Naive B cell (primary cell): ENCODE data around the gene HMCN1. TPM values are rescaled to one million over a fixed set of nuclear protein-coding genes. Genes with fewer than 3 reads are reported as not detected.
"Not testable (repeated sequence)": the region's sequence is repeated elsewhere in the genome, so short reads cannot be mapped to it uniquely, and the experiment has no call there.

Source experiments
- ATAC-seq, 2 donors: fragments of 150-1000 bp; cut with Tn5 transposase; 2 replicates each; pipeline ENCODE4 v1.10.0; 2021; ENCODE audit warnings: low read depth in 2 of 2, mild to moderate bottlenecking in 2 of 2, moderate library complexity in 2 of 2
- DNase-seq: peaks from one replicate; pipeline ENCODE4 v3.0.0; 2022
- H3K27ac Mint-ChIP-seq, 6 donors: one replicate each; pipeline ENCODE4 v1.8.0; 2020 to 2022; ENCODE audit warnings: mild to moderate bottlenecking in 6 of 6, mixed read lengths in 6 of 6, moderate library complexity in 5 of 6, inconsistent platforms in 2 of 6
- H3K27me3 Mint-ChIP-seq, 3 donors: one replicate each; pipeline ENCODE4 v1.8.0; 2021 to 2022; ENCODE audit warnings: mixed read lengths in 3 of 3, mild to moderate bottlenecking in 1 of 3
- H3K36me3 Mint-ChIP-seq, 2 donors: one replicate each; pipeline ENCODE4 v1.8.0; 2020 to 2022; ENCODE audit warnings: mixed read lengths in 2 of 2, inconsistent platforms in 1 of 2, mild to moderate bottlenecking in 1 of 2
- H3K4me1 Mint-ChIP-seq, 3 donors: one replicate each; pipeline ENCODE4 v1.8.0; 2020 to 2022; ENCODE audit warnings: mixed read lengths in 3 of 3, inconsistent platforms in 1 of 3, mild to moderate bottlenecking in 1 of 3, moderate library complexity in 1 of 3
- H3K4me3 Mint-ChIP-seq, 8 donors: one replicate each; pipeline ENCODE4 v1.8.0; 2020 to 2022; ENCODE audit warnings: mild to moderate bottlenecking in 8 of 8, mixed read lengths in 8 of 8, moderate library complexity in 8 of 8, inconsistent platforms in 2 of 8
- H3K9me3 Mint-ChIP-seq, 7 donors: one replicate each; pipeline ENCODE4 v1.8.0; 2020 to 2022; ENCODE audit warnings: mixed read lengths in 7 of 7, mild to moderate bottlenecking in 5 of 7, inconsistent platforms in 2 of 7, moderate library complexity in 1 of 7
- polyA plus RNA-seq, 6 donors: library from polyadenylated mRNA; unstranded; fragments of 300-500 nt; fragmentation: Illumina TruSeq; gene quantifications; one replicate each; pipeline ENCODE4 v1.2.3, GENCODE V29; 2021; ENCODE audit warnings: low read depth in 6 of 6

HMCN1 gene
- polyA plus RNA-seq, 6 donors from 2014 or later = 0.01 TPM; not detected in 5

DNA sequence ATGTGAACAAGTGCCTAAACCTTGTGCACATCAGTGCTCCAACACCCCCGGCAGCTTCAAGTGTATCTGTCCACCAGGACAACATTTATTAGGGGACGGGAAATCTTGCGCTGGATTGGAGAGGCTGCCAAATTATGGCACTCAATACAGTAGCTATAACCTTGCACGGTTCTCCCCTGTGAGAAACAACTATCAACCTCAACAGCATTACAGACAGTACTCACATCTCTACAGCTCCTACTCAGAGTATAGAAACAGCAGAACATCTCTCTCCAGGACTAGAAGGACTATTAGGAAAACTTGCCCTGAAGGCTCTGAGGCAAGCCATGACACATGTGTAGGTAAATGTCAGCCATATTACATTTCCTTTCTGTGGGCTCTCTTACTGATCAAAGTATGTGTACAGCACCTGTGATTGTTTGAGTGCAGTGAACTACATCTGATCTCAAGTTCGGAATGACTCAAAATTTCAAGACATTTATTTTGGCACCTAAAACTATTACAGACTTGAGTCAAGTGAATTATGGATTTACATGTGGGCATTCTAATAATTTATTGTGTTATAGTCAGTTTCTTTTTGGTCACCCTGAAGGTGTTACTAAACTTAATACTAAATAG, 444.3 kb downstream of the HMCN1 start:
- H3K27ac Mint-ChIP-seq = no peak overlapping the region
- ATAC-seq = no peak

DNA sequence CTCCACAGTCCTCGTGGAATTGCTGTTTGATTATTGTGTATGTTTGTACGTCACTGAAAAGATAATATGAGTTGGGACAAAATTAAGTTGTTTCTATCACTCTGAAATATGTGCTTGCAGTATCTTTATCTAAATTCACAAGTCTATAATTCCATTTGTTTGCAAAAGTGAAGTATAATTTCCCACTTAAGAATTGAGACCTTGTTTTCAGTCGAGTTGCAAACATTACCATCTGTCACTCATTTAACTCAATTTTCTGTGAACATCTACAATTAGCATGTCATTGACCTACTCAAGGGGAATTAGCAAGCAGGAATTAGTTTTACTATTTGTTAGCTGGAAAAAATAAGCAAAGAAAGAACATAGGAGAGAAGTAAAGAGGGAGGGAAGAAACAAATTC, 445.0 kb downstream of the HMCN1 start:
- Mint-ChIP-seq H3K4me3 (no peak overlapping the region), H3K9me3 (peaks cover 0 to 3% (median 0%) of the 10 kb centered on the region in 7 donors), H3K27me3 (peaks cover 0 to 5% (median 0%) of the 10 kb centered on the region in 3 donors), H3K36me3 (no peaks in the 10 kb centered on the region), H3K4me1 (peaks cover 0 to 2% (median 0%) of the 10 kb centered on the region in 3 donors), H3K27ac (no peak overlapping the region)
- ATAC-seq = no peak
- no peak for DNase-seq

More for the DNA sequence above, 444.3 kb downstream of the HMCN1 start:
- H3K4me3 Mint-ChIP-seq = no peak overlapping the region
- peaks cover 0 to 5% (median 0%) of the 10 kb centered on the region in 3 donors for H3K27me3 Mint-ChIP-seq
- DNase-seq = no peak
- no peaks in the 10 kb centered on the region for H3K4me1 Mint-ChIP-seq
- H3K9me3 Mint-ChIP-seq = peaks cover 0 to 3% (median 0%) of the 10 kb centered on the region in 7 donors
- H3K36me3 Mint-ChIP-seq = no peaks in the 10 kb centered on the region

DNA sequence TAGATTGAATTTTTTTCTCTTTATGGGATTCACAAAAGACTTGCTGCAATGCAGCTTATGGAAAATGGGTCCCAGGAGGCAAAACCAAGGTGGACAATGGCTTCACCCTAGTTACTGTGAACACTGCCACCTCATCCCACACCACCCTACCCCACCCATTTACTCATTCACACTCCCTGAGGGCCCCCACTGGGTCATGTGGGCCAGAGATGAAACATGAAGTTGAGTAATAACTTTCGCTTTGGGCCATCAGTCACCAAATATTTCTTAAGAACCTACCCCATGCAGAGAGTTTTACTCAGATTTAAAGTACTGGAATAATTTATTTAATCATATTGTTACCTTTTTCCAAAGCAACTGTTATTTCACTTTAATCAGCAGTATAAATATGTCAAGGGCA, 449.0 kb downstream of the HMCN1 start:
- H3K9me3 Mint-ChIP-seq = no peaks in the 10 kb centered on the region
- H3K4me1 Mint-ChIP-seq = peaks cover 0 to 2% (median 0%) of the 10 kb centered on the region in 3 donors
- no peak overlapping the region for H3K4me3 Mint-ChIP-seq
- ATAC-seq (no peak), DNase-seq (no peak)
- no peaks in the 10 kb centered on the region for H3K36me3 Mint-ChIP-seq
- H3K27ac Mint-ChIP-seq = no peak overlapping the region
- peaks cover 0 to 4% (median 0%) of the 10 kb centered on the region in 3 donors for H3K27me3 Mint-ChIP-seq

DNA sequence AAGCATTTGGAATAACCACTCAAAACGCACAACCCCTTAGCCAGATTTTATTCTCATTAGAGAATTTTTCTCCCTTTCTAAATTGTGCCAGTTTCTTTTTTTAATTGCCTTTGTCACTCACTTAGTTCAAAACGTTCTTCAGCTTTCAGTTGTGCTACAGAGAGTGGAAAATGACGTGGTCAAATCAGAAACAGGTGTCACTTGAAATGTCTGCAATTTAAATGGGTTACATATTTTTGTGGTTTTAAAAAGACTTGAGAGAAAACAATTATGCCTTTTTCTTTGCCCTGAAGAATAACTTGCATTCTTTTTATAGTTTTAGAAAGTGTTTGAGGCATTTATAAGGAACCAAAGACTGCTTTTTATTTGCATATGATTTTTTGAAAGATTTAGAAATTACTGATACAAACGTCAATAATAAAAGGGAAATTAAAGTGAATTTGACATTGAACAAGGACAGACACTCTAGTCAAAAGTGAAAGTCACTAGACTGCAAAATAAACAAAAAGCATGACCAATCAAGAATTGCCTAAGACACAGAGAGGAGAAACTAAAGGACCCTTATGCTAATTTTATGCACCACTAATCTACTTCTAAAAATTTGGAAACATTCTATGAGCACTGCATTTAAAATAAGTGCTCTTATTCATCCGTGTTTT, 449.9 kb downstream of the HMCN1 start:
- Mint-ChIP-seq H3K4me3 (no peak overlapping the region), H3K4me1 (peaks cover 0 to 2% (median 0%) of the 10 kb centered on the region in 3 donors), H3K9me3 (no peaks in the 10 kb centered on the region), H3K36me3 (no peaks in the 10 kb centered on the region), H3K27ac (no peak overlapping the region), H3K27me3 (peaks cover 0 to 4% (median 0%) of the 10 kb centered on the region in 3 donors)
- DNase-seq (no peak), ATAC-seq (peak in 1 of 2 donors; percentile 18)

DNA sequence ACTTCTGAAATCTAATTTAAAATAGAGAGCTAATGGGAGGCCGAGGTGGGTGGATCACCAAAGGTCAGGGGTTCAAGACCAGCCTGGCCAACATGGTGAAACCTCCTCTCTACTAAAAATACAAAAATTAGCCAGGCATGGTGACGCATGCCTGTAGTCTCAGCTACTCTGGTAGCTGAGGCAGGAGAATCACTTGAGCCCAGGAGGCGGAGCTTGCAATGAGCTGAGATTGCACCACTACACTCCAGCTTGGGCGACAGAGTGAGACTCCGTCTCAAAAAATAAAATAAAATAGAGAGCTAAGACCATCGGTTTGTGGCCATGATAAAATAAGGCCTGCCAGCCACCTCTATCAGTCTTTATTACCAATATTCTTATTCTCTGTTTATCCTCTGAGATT, 452.1 kb downstream of the HMCN1 start:
- H3K27me3 Mint-ChIP-seq, H3K9me3 Mint-ChIP-seq, H3K4me3 Mint-ChIP-seq, H3K4me1 Mint-ChIP-seq, ATAC-seq, H3K27ac Mint-ChIP-seq, H3K36me3 Mint-ChIP-seq, DNase-seq: not testable (repeated sequence)

DNA sequence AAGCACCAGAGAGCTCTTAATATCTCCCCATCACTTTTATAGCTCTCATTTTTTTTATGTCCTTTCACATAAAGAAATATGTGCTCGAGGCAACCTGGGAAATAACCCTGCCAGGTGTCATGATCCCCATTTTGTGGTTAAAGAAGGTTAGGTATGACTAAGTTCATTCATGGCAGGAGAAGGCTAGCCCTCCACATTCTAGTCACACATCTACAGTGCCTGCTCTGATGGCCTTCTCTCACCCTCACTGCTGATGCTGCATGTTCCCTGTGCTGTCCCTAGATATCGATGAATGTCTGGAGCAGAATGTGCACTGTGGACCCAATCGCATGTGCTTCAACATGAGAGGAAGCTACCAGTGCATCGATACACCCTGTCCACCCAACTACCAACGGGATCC, 453.4 kb downstream of the HMCN1 start:
- DNase-seq = no peak
- Mint-ChIP-seq H3K27me3 (peaks cover 0 to 4% (median 0%) of the 10 kb centered on the region in 3 donors), H3K27ac (peak overlapping the region in 1 of 6 donors; percentile 56), H3K4me3 (no peak overlapping the region), H3K36me3 (no peaks in the 10 kb centered on the region), H3K9me3 (no peaks in the 10 kb centered on the region), H3K4me1 (peaks cover 0 to 2% (median 0%) of the 10 kb centered on the region in 3 donors)
- ATAC-seq = no peak

DNA sequence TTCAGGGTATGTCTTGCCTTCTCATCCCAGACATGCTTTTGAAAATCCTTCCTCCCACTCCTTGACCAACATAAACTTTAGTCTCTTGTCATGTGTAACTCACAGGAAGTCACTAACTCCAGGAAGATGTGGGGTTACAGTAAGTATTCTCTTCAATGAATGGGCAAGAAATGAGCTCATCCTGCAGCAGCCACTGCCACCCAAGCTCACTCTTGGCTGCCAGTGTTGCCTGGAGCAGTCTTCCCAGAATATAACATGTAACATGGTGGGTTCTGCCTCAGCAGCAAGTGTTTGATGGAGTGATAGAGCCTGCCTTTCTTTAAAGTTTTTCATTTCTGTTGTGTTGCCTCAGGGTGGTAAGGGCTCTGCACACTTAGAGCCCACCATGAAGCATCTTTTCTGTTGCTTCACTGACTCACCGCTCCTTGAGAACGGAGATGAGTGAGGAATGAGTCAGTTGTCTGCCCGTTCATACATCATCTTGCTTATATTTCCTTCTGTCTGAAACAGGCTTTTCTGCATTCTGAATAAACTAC, 453.9 kb downstream of the HMCN1 start:
- Mint-ChIP-seq H3K4me3 (no peak overlapping the region), H3K9me3 (no peaks in the 10 kb centered on the region), H3K27me3 (peaks cover 0 to 4% (median 0%) of the 10 kb centered on the region in 3 donors), H3K27ac (no peak overlapping the region), H3K36me3 (no peaks in the 10 kb centered on the region), H3K4me1 (peaks cover 0 to 2% (median 0%) of the 10 kb centered on the region in 3 donors)
- ATAC-seq = no peak
- DNase-seq = no peak

DNA sequence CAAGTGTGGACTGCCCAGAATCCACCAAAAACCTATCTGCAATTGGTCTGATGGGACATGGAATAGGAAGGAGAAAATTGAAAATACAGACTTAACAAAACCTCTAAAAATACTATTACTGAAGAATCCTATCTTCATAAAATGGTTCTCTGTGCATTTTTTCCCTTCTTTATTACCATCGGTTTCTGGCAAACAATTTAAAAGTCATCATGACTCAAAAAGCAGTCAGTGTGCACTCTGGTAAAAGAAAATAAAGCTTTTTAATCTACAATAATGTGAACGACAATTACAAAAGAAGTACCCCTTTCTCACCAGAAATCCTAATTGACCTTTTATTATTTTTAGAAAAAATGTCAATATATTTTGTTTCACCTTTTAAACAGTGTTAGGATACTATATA, 454.5 kb downstream of the HMCN1 start:
- Mint-ChIP-seq H3K4me3 (no peak overlapping the region), H3K9me3 (peaks cover 0 to 5% (median 0%) of the 10 kb centered on the region in 7 donors), H3K36me3 (no peaks in the 10 kb centered on the region), H3K27ac (no peak overlapping the region), H3K4me1 (peaks cover 0 to under 1% (median 0%) of the 10 kb centered on the region in 3 donors), H3K27me3 (peaks cover 4 to 6% (median 4%) of the 10 kb centered on the region in 3 donors)
- DNase-seq (no peak), ATAC-seq (no peak)

DNA sequence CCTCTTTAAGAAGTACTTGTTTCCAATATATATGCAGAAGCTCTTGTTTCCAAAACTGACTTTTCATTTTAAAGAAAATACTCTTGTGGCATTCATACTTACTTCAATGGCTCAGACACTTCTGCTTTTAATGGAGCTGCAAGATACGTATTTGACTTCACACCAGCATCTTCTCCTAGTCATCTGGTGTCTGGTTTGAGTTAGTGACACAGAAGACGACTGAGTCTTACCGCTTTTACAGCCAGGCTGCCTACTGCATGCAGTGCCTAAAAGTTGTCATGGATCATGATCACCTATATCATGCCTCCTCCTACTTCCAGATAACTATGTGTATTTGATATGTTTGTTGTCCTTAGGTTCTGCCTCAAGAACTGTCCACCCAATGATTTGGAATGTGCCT, 455.0 kb downstream of the HMCN1 start:
- Mint-ChIP-seq H3K27ac (no peak overlapping the region), H3K4me3 (peak overlapping the region in 1 of 8 donors; percentile 22), H3K27me3 (peaks cover 4 to 10% (median 5%) of the 10 kb centered on the region in 3 donors), H3K36me3 (no peaks in the 10 kb centered on the region), H3K9me3 (peaks cover 0 to 6% (median 0%) of the 10 kb centered on the region in 7 donors), H3K4me1 (no peaks in the 10 kb centered on the region)
- ATAC-seq = no peak
- no peak for DNase-seq

DNA sequence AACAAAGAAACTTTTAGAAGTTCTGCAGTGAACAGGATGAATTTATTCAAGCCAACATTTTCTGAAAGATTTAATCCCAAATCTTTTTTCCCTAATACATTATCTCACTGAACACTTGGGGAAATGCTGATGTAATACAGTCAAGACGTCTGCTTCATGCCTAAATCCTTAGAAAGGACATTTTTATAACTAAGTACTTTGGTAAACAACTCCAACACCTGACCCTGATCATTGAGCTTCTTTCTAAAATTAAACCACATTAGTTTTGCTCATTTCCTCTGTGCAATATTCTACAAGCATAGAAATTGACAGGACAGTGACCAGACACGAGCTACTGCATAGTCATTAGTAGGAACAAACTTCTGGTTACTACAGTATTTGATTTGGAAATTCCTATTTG, 457.3 kb downstream of the HMCN1 start:
- Mint-ChIP-seq H3K4me1 (no peaks in the 10 kb centered on the region), H3K27ac (no peak overlapping the region), H3K36me3 (no peaks in the 10 kb centered on the region), H3K4me3 (no peak overlapping the region), H3K9me3 (peaks cover 0 to 10% (median 0%) of the 10 kb centered on the region in 7 donors), H3K27me3 (peaks cover 4 to 15% (median 10%) of the 10 kb centered on the region in 3 donors)
- no peak for ATAC-seq
- no peak for DNase-seq

DNA sequence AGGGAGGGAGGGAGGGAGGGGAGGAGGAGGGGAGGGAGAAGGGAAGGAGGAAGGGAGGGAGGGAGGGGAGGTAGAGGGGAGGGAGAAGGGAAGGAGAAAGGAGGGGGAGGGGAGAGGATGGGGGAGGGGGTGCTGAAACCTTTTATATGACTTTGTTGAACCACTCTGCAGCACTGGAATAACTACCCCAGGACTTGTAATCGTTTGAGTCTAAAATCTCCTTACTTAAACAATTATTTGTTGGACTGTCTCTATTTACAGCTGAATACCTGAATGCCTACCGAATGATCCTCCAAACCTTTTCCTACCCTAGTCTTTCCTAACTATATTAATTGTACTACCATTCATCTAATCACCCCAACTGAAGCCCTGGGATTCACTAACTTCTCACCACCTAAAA, 459.0 kb downstream of the HMCN1 start:
- peaks cover 0 to 17% (median 10%) of the 10 kb centered on the region in 3 donors for H3K27me3 Mint-ChIP-seq
- H3K4me1 Mint-ChIP-seq = no peaks in the 10 kb centered on the region
- H3K36me3 Mint-ChIP-seq = no peaks in the 10 kb centered on the region
- ATAC-seq (no peak), DNase-seq (no peak)
- peaks cover 0 to 10% (median 0%) of the 10 kb centered on the region in 7 donors for H3K9me3 Mint-ChIP-seq
- no peak overlapping the region for H3K4me3 Mint-ChIP-seq
- no peak overlapping the region for H3K27ac Mint-ChIP-seq

DNA sequence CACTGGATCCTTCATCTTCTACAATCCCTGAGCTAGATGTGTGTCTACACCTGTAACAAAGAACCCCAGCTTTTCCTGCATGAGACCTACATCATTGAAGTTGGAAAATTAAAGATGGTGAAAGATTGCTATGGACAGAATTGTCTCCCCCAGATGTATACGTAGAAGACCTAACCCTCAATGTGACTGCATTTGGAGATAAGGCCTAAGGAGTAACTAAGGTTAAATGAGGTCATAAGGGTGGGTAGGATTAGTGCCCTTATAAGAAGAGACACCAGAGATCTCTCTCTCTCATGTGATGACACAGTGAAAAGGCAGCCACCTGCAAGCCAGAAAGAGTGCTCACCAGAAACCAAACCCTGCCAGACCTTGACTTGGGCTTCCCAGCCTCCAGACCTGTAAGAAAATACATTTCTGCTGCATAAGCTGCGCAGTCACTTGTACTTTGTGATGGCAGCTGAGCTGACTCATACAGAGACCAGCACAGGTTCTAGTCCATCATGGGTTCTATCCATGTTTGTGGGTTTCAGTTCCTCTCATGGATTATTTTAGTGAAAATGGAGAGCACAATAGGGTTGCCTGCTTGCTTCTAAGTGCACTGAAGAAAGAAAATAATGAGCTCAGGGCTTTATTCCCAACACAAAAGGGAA, 460.0 kb downstream of the HMCN1 start:
- Mint-ChIP-seq H3K27ac (no peak overlapping the region), H3K4me3 (no peak overlapping the region), H3K4me1 (no peaks in the 10 kb centered on the region), H3K9me3 (peaks cover 0 to 10% (median 0%) of the 10 kb centered on the region in 7 donors), H3K27me3 (peaks cover 0 to 20% (median 10%) of the 10 kb centered on the region in 3 donors), H3K36me3 (no peaks in the 10 kb centered on the region)
- ATAC-seq (no peak), DNase-seq (no peak)

DNA sequence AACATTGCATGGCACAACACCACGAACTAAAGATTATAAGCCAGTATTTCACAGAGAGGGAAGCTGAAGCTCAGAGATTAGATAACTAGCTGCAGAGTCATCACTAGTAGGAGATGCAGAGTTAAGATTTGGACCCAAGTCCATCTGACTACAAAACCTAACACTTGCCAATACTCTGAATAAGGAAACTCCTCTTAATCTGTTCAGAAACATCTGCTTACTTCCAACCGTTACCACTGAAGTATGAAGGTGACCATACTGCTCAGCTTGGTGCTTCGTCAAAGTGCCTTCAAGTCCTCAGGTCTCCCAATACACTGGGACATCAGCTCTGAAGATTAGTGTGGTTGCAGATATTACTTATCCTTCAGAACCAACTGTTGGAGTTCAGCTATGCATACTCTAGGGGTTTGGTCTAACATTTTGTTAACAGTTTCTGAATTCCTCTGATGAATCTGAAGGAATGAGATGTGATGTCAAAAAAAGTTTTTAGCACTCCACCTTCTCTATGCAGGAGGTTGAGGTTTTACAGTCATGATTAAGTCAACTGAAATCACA, 461.3 kb downstream of the HMCN1 start:
- Mint-ChIP-seq H3K4me1 (no peaks in the 10 kb centered on the region), H3K9me3 (peaks cover 0 to 10% (median 0%) of the 10 kb centered on the region in 7 donors), H3K27ac (no peak overlapping the region), H3K36me3 (no peaks in the 10 kb centered on the region), H3K27me3 (peaks cover 0 to 20% (median 10%) of the 10 kb centered on the region in 3 donors), H3K4me3 (no peak overlapping the region)
- DNase-seq (no peak), ATAC-seq (no peak)
